ENCODE results near the gene LRRC49.

LRRC49 gene

DNA sequence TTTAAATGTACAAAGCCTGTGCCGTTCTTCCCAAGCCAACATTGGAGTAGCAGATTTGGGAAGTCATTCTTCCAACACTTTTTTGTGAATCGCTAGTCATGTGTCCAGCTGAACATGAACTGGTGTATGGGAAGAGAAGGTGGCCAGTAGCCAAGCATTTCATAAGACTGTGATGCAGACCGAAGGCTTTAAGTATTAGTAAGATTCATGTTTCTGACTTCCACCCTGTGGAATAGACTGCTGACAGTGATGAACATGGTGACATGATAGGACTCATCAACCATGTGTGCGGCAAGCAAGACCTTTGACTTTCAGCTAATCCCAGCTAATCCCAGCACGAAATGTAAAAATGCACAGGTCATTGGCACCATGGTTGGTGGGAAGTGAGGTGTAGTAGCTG lies 174.4 kb downstream of the LRRC49 start:
- TF ChIP-seq, protein P1, sequence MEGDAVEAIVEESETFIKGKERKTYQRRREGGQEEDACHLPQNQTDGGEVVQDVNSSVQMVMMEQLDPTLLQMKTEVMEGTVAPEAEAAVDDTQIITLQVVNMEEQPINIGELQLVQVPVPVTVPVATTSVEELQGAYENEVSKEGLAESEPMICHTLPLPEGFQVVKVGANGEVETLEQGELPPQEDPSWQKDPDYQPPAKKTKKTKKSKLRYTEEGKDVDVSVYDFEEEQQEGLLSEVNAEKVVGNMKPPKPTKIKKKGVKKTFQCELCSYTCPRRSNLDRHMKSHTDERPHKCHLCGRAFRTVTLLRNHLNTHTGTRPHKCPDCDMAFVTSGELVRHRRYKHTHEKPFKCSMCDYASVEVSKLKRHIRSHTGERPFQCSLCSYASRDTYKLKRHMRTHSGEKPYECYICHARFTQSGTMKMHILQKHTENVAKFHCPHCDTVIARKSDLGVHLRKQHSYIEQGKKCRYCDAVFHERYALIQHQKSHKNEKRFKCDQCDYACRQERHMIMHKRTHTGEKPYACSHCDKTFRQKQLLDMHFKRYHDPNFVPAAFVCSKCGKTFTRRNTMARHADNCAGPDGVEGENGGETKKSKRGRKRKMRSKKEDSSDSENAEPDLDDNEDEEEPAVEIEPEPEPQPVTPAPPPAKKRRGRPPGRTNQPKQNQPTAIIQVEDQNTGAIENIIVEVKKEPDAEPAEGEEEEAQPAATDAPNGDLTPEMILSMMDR (IDR thresholded peaks at IDR 0.05; ENCODE audit: low read depth, low read length): no peak
- Histone ChIP-seq H3K36me3 (no peaks in the 10 kb centered on the region), H3K9me3 (no peaks in the 10 kb centered on the region), H3K27me3 (no peaks in the 10 kb centered on the region), H3K4me3 (ENCODE audit: low read depth, low read length) (no peak overlapping the region), H3K4me1 (no peaks in the 10 kb centered on the region)
- no peak for DNase-seq

DNA sequence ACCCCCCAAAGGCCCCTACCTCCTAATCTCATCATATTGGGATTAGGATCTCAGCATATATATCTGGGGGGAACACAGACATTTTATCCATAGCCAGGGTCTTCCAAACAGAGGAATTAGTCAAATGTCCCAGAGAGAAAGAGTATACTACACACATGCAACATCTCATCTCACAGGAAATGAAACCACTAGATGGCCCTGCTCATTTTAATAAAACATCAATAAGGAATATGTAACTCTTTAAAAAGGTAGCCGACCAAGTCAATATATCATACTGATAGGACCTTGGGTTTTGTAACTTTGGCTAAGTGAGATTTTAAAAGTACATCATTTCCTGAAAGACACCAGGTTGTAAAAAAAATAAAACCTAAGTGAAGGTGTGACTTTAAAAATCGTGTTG lies 177.1 kb downstream of the LRRC49 start:
- no peaks in the 10 kb centered on the region for H3K36me3 ChIP-seq
- peaks cover 4% of the 10 kb centered on the region for H3K27me3 ChIP-seq
- DNase-seq: no peak
- H3K4me1 ChIP-seq: no peaks in the 10 kb centered on the region
- TF ChIP-seq, protein P1 (IDR thresholded peaks at IDR 0.05; ENCODE audit: low read depth, low read length): no peak
- no peak overlapping the region for H3K4me3 ChIP-seq (ENCODE audit: low read depth, low read length)
- H3K9me3 ChIP-seq: no peaks in the 10 kb centered on the region

DNA sequence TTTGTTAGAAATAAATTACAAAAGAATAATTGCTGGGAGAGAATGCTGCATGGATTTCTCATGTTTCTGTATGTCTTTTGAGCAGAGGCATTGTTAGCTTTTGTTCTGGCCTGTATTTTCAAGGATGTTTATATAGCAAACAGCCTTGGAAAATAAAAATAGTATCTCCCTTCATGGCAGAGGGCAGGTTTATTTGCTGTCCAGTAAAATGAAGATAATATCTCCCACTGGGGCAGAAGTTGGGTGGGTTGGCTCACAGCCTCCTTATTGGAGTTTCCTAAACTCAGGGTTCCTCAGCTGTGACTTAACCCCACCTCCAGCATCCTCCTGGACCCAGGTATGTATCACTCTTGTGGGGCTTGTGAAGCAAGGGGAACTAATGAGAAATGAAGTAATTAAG lies 178.9 kb downstream of the LRRC49 start:
- Histone ChIP-seq H3K4me3 (ENCODE audit: low read depth, low read length) (no peak overlapping the region), H3K36me3 (no peaks in the 10 kb centered on the region), H3K27me3 (peaks cover 4% of the 10 kb centered on the region), H3K9me3 (no peaks in the 10 kb centered on the region), H3K4me1 (no peaks in the 10 kb centered on the region)
- no peak for DNase-seq
- TF ChIP-seq, protein P1 (IDR thresholded peaks at IDR 0.05; ENCODE audit: low read depth, low read length): no peak

DNA sequence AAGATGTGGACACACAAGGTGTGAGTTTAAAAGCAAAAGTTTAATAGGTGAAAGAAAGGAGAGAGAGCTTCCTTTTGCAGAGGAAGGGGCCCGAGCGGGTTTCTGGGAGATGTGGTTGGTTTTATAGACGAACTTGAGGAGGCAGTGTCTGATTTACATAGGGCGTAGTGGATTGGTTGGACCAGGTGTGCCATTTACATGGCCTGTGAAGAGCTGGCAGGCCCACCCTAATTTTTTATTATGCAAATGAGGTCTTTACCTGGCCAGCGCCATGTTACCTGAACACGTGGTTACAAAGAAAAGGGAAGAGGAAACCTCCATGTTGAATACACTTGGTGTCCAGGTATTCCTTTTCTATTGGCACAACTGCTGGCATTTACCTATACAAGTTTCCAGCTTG lies 179.8 kb downstream of the LRRC49 start:
- Histone ChIP-seq H3K4me1 (no peaks in the 10 kb centered on the region), H3K27me3 (peaks cover 4% of the 10 kb centered on the region), H3K4me3 (ENCODE audit: low read depth, low read length) (no peak overlapping the region), H3K36me3 (no peaks in the 10 kb centered on the region), H3K9me3 (no peaks in the 10 kb centered on the region)
- TF ChIP-seq, protein P1 (IDR thresholded peaks at IDR 0.05; ENCODE audit: low read depth, low read length): no peak
- no peak for DNase-seq

DNA sequence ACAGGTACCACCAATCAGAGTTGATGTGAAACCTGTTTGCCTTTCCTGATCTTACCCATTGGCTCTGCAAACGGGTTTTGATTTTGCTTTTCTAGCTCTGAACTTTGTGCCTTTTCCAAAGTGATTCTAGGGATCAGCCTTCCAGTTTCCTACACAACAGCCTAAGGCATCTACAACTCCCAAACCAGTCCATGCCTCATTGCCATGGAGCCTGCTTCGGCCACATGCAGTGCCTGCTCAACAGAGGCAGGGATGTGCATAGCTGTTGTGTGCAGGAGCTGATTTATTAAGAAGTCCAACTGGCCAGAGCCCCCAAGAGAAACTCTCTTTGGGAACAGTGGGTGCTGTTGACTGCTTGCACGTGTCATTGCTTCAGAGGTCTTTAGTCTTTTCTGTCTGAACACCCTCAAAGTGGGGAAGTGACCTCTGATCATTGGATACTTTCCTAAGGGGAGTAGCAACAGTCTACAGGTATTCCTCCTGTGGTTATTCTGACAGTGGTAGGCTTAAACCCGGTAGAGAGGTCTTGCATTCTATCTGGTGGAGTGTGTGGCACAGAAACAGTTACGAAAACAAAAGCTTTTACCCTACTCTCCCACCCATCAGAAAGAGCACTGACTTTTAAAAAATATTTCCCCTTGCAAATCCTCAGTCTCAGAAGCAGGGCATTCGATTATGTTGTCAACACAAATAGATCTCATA lies 186.0 kb downstream of the LRRC49 start:
- H3K27me3 ChIP-seq: peaks cover 3% of the 10 kb centered on the region
- no peaks in the 10 kb centered on the region for H3K9me3 ChIP-seq
- TF ChIP-seq, protein P1 (IDR thresholded peaks at IDR 0.05; ENCODE audit: low read depth, low read length): no peak
- no peak for DNase-seq
- H3K4me1 ChIP-seq: no peaks in the 10 kb centered on the region
- H3K4me3 ChIP-seq (ENCODE audit: low read depth, low read length): no peak overlapping the region
- no peaks in the 10 kb centered on the region for H3K36me3 ChIP-seq

DNA sequence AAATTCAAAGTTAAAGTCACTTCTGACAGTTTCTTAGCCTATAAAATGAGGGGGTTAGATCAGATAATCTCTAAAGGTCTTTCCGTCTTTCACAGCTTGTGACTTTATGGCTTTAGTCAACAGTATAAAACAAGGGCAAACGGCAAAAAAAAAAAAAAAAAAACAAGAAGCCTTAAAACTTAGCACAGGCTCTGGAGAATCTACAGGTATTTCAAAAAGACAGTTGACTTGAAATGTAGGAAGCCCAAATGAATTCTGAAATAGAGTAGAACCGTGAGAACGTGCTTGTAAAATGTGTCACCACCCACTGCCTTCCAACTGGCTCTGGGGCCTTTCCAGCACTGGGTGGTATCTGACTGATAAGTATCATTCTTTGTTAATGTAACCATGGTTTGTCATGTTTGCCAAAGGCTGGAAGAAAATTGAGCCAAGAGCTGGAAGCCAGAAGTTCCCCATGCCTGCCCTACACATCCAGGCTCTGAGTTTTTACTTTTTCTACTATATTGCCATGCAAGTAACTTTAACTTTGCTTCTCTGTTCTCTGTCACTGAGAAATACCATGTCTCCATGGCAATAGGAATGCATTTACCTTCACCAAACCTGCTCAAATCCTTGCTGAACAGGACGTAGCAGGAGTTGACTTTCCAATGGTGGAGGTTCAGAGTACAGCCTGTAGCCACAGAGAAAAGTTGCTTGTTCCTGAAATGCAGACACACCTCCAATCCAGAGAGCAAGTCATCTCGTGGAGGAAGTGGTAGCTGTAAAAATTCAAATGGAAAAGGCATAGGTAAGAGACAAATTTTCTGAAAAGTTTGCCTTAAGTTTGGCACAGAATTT lies 186.8 kb downstream of the LRRC49 start:
- Histone ChIP-seq H3K27me3 (no peaks in the 10 kb centered on the region), H3K36me3 (no peaks in the 10 kb centered on the region), H3K4me1 (no peaks in the 10 kb centered on the region), H3K4me3 (ENCODE audit: low read depth, low read length) (no peak overlapping the region), H3K9me3 (no peaks in the 10 kb centered on the region)
- DNase-seq: no peak
- TF ChIP-seq, protein P1 (IDR thresholded peaks at IDR 0.05; ENCODE audit: low read depth, low read length): no peak
